Neural cell (in vitro differentiated cells): ENCODE measurements around the gene OAS3. TPM values are rescaled to one million over a fixed set of nuclear protein-coding genes. Genes with fewer than 3 reads are reported as not detected.

Source experiments
- H2AFZ ChIP-seq: fragments of 200-600, 300-800 bp; sonication (generic), shearing (Covaris generic); 2 replicates; pipeline ENCODE4 v1.6.0; 2014; ENCODE audit warnings: low read depth, mild to moderate bottlenecking, antibody characterized with exemption, low read length, moderate library complexity
- H3F3A ChIP-seq: fragments of 200-600 bp; shearing (Covaris generic); 2 replicates; pipeline ENCODE4 v1.6.1; 2016; ENCODE audit warnings: mild to moderate bottlenecking, moderate library complexity, mixed read lengths, antibody characterized with exemption, low read length; ENCODE audit not compliant: insufficient read depth, poor library complexity, severe bottlenecking
- H3K27ac ChIP-seq: fragments of 200-600, 300-800 bp; sonication (generic), shearing (Covaris generic); 2 replicates; pipeline ENCODE4 v1.5.1; 2014; ENCODE audit warnings: mild to moderate bottlenecking, low read length, moderate library complexity
- H3K27me3 ChIP-seq: fragments of 300-800, 200-600 bp; sonication (generic), shearing (Covaris generic); 2 replicates; pipeline ENCODE4 v1.6.0; 2014; ENCODE audit warnings: mild to moderate bottlenecking, low read depth, low read length, moderate library complexity; ENCODE audit not compliant: insufficient read depth
- H3K36me3 ChIP-seq: fragments of 300-800, 200-600 bp; sonication (generic), shearing (Covaris generic); 2 replicates; pipeline ENCODE4 v1.5.1; 2014; ENCODE audit warnings: mild to moderate bottlenecking, antibody characterized with exemption, low read length, moderate library complexity; ENCODE audit not compliant: insufficient read depth
- H3K4me2 ChIP-seq: fragments of 300-800, 200-600 bp; sonication (generic), shearing (Covaris generic); 2 replicates; pipeline ENCODE4 v1.6.0; 2014; ENCODE audit warnings: mild to moderate bottlenecking, low read length
- H3K4me3 ChIP-seq: fragments of 300-800, 200-600 bp; sonication (generic), shearing (Covaris generic); 2 replicates; pipeline ENCODE4 v1.5.1; 2014; ENCODE audit warnings: mild to moderate bottlenecking, low read length, moderate library complexity
- H3K79me2 ChIP-seq: fragments of 200-600 bp; shearing (Covaris generic); replicated peaks from 2 replicates; pipeline ENCODE4 v1.6.0; 2014; ENCODE audit warnings: mild to moderate bottlenecking, low read length, moderate library complexity; ENCODE audit not compliant: insufficient read depth
- H3K9ac ChIP-seq: fragments of 300-800, 200-600 bp; sonication (generic), shearing (Covaris generic); 2 replicates; pipeline ENCODE4 v1.6.1; 2016; ENCODE audit warnings: mild to moderate bottlenecking, low read length, mixed read lengths
- H3K9me2 ChIP-seq: fragments of 200-600 bp; shearing (Covaris generic); 2 replicates; pipeline ENCODE4 v1.6.1; 2016; ENCODE audit warnings: mild to moderate bottlenecking, low read length, mixed read lengths; ENCODE audit not compliant: insufficient read depth
- H3K9me3 ChIP-seq: fragments of 200-600, 300-800 bp; sonication (generic), shearing (Covaris generic); 2 replicates; pipeline ENCODE4 v1.6.1; 2016; ENCODE audit warnings: mild to moderate bottlenecking, mixed run types, low read length, moderate library complexity, mixed read lengths
- H4K20me1 ChIP-seq: fragments of 200-600 bp; shearing (Covaris generic); 2 replicates; pipeline ENCODE4 v1.6.1; 2016; ENCODE audit warnings: mild to moderate bottlenecking, mixed run types; ENCODE audit not compliant: insufficient read depth
- EP300 ChIP-seq: fragments of 450-650 bp; conservative IDR thresholded peaks from 2 replicates; pipeline ENCODE4 v1.6.1; 2014; ENCODE audit warnings: antibody characterized with exemption, mild to moderate bottlenecking, moderate library complexity; ENCODE audit not compliant: poor library complexity, severe bottlenecking
- EZH2 ChIP-seq: fragments of 200-600, 300-800 bp; shearing (Covaris generic), sonication (generic); IDR thresholded peaks from 2 replicates; pipeline ENCODE4 v1.6.1; 2014; ENCODE audit warnings: antibody characterized with exemption, low read length, borderline replicate concordance, mild to moderate bottlenecking; ENCODE audit not compliant: insufficient read depth, poor library complexity, severe bottlenecking
- MXI1 ChIP-seq: fragments of 450-650 bp; conservative IDR thresholded peaks from 2 replicates; pipeline ENCODE4 v1.6.1; 2014; ENCODE audit warnings: antibody characterized with exemption, mild to moderate bottlenecking; ENCODE audit not compliant: poor library complexity, severe bottlenecking
- POLR2AphosphoS5 ChIP-seq: IDR thresholded peaks from 2 replicates; pipeline ENCODE4 v1.6.1; 2012
- RAD21 ChIP-seq: fragments of 450-650 bp; conservative IDR thresholded peaks from 2 replicates; pipeline ENCODE4 v1.6.1; 2014; ENCODE audit warnings: antibody characterized with exemption, mild to moderate bottlenecking, moderate library complexity
- SMC3 ChIP-seq: fragments of 450-650 bp; conservative IDR thresholded peaks from 2 replicates; pipeline ENCODE4 v1.6.1; 2014; ENCODE audit warnings: antibody characterized with exemption, mild to moderate bottlenecking, moderate library complexity; ENCODE audit not compliant: poor library complexity
- TAF1 ChIP-seq: IDR thresholded peaks from 2 replicates; pipeline ENCODE4 v1.6.1; 2012; ENCODE audit warnings: low read depth
- polyA plus RNA-seq: library from polyadenylated mRNA; depleted of rRNA; stranded (reverse); fragments of >200 nt; gene quantifications from 2 replicates; pipeline ENCODE4 v1.2.3, GENCODE V29; 2014
- TF ChIP-seq, protein P1 (sequence below): IDR thresholded peaks from 2 replicates; pipeline ENCODE4 v1.6.1; 2012; ENCODE audit warnings: borderline replicate concordance
- TF ChIP-seq, protein P2 (sequence below): fragments of 450-650 bp; IDR thresholded peaks from 2 replicates; pipeline ENCODE4 v1.5.1; 2014; ENCODE audit warnings: antibody characterized with exemption, mild to moderate bottlenecking, moderate library complexity; ENCODE audit not compliant: poor library complexity, severe bottlenecking

Gene OAS3
- polyA plus RNA-seq, 1 donor from 2014 or later, result not detected

- H3K36me3 ChIP-seq, result no peaks in the 10 kb centered on the region
- no peaks in the 10 kb centered on the region for H3K9me2 ChIP-seq
- no peaks in the 10 kb centered on the region for H3K27me3 ChIP-seq
- H3K79me2 ChIP-seq, result no peaks in the 10 kb centered on the region
- H3K27ac ChIP-seq, result no peak overlapping the region
- no peaks in the 10 kb centered on the region for H3F3A ChIP-seq
- TF ChIP-seq, protein P1, sequence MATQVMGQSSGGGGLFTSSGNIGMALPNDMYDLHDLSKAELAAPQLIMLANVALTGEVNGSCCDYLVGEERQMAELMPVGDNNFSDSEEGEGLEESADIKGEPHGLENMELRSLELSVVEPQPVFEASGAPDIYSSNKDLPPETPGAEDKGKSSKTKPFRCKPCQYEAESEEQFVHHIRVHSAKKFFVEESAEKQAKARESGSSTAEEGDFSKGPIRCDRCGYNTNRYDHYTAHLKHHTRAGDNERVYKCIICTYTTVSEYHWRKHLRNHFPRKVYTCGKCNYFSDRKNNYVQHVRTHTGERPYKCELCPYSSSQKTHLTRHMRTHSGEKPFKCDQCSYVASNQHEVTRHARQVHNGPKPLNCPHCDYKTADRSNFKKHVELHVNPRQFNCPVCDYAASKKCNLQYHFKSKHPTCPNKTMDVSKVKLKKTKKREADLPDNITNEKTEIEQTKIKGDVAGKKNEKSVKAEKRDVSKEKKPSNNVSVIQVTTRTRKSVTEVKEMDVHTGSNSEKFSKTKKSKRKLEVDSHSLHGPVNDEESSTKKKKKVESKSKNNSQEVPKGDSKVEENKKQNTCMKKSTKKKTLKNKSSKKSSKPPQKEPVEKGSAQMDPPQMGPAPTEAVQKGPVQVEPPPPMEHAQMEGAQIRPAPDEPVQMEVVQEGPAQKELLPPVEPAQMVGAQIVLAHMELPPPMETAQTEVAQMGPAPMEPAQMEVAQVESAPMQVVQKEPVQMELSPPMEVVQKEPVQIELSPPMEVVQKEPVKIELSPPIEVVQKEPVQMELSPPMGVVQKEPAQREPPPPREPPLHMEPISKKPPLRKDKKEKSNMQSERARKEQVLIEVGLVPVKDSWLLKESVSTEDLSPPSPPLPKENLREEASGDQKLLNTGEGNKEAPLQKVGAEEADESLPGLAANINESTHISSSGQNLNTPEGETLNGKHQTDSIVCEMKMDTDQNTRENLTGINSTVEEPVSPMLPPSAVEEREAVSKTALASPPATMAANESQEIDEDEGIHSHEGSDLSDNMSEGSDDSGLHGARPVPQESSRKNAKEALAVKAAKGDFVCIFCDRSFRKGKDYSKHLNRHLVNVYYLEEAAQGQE, result no peak
- TF ChIP-seq EZH2 (no peak), RAD21 (no peak), POLR2AphosphoS5 (no peak), TAF1 (no peak), EP300 (no peak), MXI1 (no peak), SMC3 (no peak)
- TF ChIP-seq, protein P2, sequence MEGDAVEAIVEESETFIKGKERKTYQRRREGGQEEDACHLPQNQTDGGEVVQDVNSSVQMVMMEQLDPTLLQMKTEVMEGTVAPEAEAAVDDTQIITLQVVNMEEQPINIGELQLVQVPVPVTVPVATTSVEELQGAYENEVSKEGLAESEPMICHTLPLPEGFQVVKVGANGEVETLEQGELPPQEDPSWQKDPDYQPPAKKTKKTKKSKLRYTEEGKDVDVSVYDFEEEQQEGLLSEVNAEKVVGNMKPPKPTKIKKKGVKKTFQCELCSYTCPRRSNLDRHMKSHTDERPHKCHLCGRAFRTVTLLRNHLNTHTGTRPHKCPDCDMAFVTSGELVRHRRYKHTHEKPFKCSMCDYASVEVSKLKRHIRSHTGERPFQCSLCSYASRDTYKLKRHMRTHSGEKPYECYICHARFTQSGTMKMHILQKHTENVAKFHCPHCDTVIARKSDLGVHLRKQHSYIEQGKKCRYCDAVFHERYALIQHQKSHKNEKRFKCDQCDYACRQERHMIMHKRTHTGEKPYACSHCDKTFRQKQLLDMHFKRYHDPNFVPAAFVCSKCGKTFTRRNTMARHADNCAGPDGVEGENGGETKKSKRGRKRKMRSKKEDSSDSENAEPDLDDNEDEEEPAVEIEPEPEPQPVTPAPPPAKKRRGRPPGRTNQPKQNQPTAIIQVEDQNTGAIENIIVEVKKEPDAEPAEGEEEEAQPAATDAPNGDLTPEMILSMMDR, result no peak
- H3K4me3 ChIP-seq, result no peak overlapping the region
- H3K4me2 ChIP-seq, result no peak overlapping the region
- H4K20me1 ChIP-seq, result no peaks in the 10 kb centered on the region
- no peak overlapping the region for H3K9ac ChIP-seq
- no peaks in the 10 kb centered on the region for H3K9me3 ChIP-seq
- no peak overlapping the region for H2AFZ ChIP-seq
Measured at GRCh38 chr12:112996501-112996900, 58.2 kb downstream of the OAS3 start.

DNA sequence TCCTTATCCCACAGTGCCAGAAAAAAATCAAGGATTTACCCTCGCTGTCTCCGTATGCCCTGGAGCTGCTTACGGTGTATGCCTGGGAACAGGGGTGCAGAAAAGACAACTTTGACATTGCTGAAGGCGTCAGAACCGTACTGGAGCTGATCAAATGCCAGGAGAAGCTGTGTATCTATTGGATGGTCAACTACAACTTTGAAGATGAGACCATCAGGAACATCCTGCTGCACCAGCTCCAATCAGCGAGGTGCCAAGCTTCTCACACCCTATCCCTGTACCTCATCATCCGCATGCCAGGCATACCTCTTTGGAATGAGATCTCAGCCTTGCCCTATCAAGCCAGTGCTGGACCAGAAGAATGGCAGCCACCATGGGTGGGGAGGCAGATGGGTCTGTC is 59.2 kb downstream of the OAS3 start:
- no peaks in the 10 kb centered on the region for H3F3A ChIP-seq
- H3K27ac ChIP-seq, result no peak overlapping the region
- H3K27me3 ChIP-seq, result no peaks in the 10 kb centered on the region
- no peaks in the 10 kb centered on the region for H4K20me1 ChIP-seq
- no peak overlapping the region for H2AFZ ChIP-seq
- no peak for TF ChIP-seq EP300
- no peak for TF ChIP-seq MXI1
- TF ChIP-seq POLR2AphosphoS5, result no peak
- no peak for TF ChIP-seq EZH2
- TF ChIP-seq, protein P2, result no peak
- TF ChIP-seq RAD21, result no peak
- TF ChIP-seq SMC3, result no peak
- TF ChIP-seq, protein P1, result no peak
- TF ChIP-seq TAF1, result no peak
- no peak overlapping the region for H3K4me2 ChIP-seq
- H3K9ac ChIP-seq, result no peak overlapping the region
- no peaks in the 10 kb centered on the region for H3K9me3 ChIP-seq
- no peak overlapping the region for H3K4me3 ChIP-seq
- H3K79me2 ChIP-seq, result no peaks in the 10 kb centered on the region
- no peaks in the 10 kb centered on the region for H3K36me3 ChIP-seq
- H3K9me2 ChIP-seq, result no peaks in the 10 kb centered on the region
